NT2/D1 (cell line): ENCODE measurements around the gene HDGFL2.

ENCODE experiments used
- SUZ12 ChIP-seq: IDR thresholded peaks from 2 replicates; pipeline ENCODE4 v1.6.1; 2011; ENCODE audit not compliant: insufficient read length, insufficient read depth; ENCODE audit errors: extremely low read depth
- YY1 ChIP-seq: IDR thresholded peaks from 2 replicates; pipeline ENCODE4 v1.6.1; 2011; ENCODE audit not compliant: insufficient read length, insufficient read depth
- ZNF274 ChIP-seq: IDR thresholded peaks from 2 replicates; pipeline ENCODE4 v1.6.1; 2011; ENCODE audit warnings: mild to moderate bottlenecking, low read depth, low read length

DNA sequence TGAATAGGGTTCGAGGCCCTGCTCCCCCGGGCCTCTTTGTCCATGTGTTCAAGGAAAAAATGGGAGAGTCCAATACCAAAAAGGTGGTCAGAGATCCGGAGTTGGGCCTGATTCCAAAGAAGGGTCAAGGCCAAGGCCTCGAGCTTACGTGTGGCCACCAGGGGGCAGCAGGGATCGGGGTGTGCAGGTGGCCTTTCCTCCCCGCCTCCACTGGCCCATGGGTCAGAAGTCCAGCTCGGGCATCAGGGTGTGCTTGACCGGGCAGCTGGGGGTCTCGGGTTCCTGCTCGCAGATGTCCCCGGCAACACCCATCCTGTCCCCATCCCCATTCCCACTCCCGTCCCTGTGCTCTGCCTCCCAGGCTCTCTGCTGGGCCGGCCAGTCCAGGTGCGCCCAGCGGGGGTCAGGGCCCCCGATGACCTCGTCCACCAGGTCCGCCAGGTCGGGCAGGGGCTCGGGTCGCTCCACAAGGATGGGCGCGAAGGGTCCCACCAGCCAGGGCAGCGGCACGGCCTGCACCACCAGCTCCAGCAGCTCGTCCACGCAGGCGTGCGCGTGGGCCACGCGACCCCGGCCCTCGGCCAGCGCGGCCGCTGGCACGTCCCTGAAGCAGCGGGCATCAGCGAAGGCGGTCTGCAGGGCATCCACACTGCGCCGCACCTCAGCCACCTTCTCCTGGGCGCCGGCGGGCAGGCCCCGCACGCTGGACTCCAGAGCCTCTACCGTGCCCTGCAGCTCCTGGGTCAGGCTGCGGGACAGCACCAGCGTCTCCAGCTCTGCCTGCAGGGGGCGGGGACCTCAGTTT is 51.4 kb downstream of the HDGFL2 start:
- TF ChIP-seq YY1 (no peak), SUZ12 (no peak), ZNF274 (no peak)
